CD1c-positive myeloid dendritic cell (primary cell): ENCODE results near the gene PBX4.

Experiments
- DNase-seq: peaks from one replicate; pipeline ENCODE4 v3.0.0-alpha.2; 2016; ENCODE audit errors: extremely low spot score

The PBX4 gene

GRCh38 chr19:19649580-19649995 is 31.1 kb upstream of the PBX4 start:
- no peak for DNase-seq

GRCh38 chr19:19649155-19649554 is 30.7 kb upstream of the PBX4 start:
- no peak for DNase-seq

- DNase-seq = no peak
These were observed 28.7 kb upstream of the PBX4 start for GRCh38 chr19:19647037-19647835.

GRCh38 chr19:19645233-19645870 is 26.9 kb upstream of the PBX4 start:
- DNase-seq = no peak

GRCh38 chr19:19644054-19644388 is 25.5 kb upstream of the PBX4 start:
- DNase-seq = no peak

GRCh38 chr19:19643158-19644053 is 24.9 kb upstream of the PBX4 start, which contains the start of gene GMIP:
Gene GMIP, minus strand, starts transcription at chr19:19643657. Its CDS starts 128 bp downstream, at chr19:19643529.
- peak; percentile 80 for DNase-seq

GRCh38 chr19:19642506-19643157 is 24.1 kb upstream of the PBX4 start:
- DNase-seq = peak; percentile 15

GRCh38 chr19:19637523-19638251 is 19.2 kb upstream of the PBX4 start:
- no peak for DNase-seq

GRCh38 chr19:19637186-19637522 is 18.7 kb upstream of the PBX4 start:
- DNase-seq = no peak

GRCh38 chr19:19636573-19637185 is 18.2 kb upstream of the PBX4 start:
- no peak for DNase-seq

- DNase-seq = no peak
These were observed 16.8 kb upstream of the PBX4 start for GRCh38 chr19:19635313-19635702.

- no peak for DNase-seq
These were observed 16.2 kb upstream of the PBX4 start for GRCh38 chr19:19634516-19635312.

GRCh38 chr19:19633711-19634515 is 15.4 kb upstream of the PBX4 start:
- no peak for DNase-seq

- no peak for DNase-seq
These were observed 14.2 kb upstream of the PBX4 start for GRCh38 chr19:19632661-19633060.

- no peak for DNase-seq
These were observed 12.9 kb upstream of the PBX4 start for GRCh38 chr19:19631346-19631745.

- DNase-seq = no peak
These were observed 11.9 kb upstream of the PBX4 start for GRCh38 chr19:19630426-19630825.

GRCh38 chr19:19630062-19630414 is 11.6 kb upstream of the PBX4 start:
- DNase-seq = no peak

- peak; percentile 76 for DNase-seq
These were observed 10.1 kb upstream of the PBX4 start for GRCh38 chr19:19628501-19629134.
